ENCODE measurements around the gene CTPS1. TPM values are rescaled to one million over a fixed set of nuclear protein-coding genes. Genes with fewer than 3 reads are reported as not detected.

The CTPS1 gene
- total RNA-seq, 1 donor from 2014 or later, result 21.7 TPM

Other genes with a start within 250 kb of the CTPS1 start
- 0.96 TPM for gene KCNQ4, start 195.9 kb upstream of the CTPS1 start, total RNA-seq
- 23.2 TPM for gene CITED4, start 117.3 kb upstream of the CTPS1 start, total RNA-seq
- gene SLFNL1, start 42.0 kb downstream of the CTPS1 start, total RNA-seq, result 2.8 TPM